GM21576 (cell line): Measurements from ENCODE around the gene GPR65.
A peak's percentile ranks its signal among the peaks of the same experiment; 100 is the strongest.

Experiments used
- ATAC-seq: cut with Tn5 transposase; IDR thresholded peaks from one replicate; pipeline ENCODE4 v1.9.1; 2021; ENCODE audit warnings: mild to moderate bottlenecking, moderate library complexity; ENCODE audit not compliant: unreplicated experiment

Gene GPR65

DNA sequence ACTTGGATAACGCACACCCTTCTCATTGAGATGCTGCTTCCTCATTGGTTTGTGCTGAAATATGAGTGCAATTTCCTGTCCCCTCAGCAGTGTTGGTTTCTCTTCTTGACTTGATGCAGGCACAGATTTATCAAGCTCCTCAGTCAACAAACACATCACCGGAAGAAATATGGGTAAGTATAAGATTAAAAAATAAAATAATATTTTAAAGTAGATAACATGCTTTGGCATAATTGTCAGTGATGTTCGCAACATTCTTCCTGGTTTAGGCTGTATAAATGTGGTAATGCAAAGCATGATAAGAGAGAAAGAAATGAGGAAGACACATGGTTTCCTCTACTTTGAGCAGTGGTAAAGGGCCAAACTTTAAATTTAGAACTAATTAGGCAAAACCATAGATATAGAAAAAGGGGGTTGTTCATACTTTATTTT, at the start of gene GPR65:
GPR65 (plus strand) TSS at position 86 of the 432 bp plus-strand sequence. CDS start 5,713 bp downstream, outside the sequence.
- ATAC-seq = peak; percentile 69

DNA sequence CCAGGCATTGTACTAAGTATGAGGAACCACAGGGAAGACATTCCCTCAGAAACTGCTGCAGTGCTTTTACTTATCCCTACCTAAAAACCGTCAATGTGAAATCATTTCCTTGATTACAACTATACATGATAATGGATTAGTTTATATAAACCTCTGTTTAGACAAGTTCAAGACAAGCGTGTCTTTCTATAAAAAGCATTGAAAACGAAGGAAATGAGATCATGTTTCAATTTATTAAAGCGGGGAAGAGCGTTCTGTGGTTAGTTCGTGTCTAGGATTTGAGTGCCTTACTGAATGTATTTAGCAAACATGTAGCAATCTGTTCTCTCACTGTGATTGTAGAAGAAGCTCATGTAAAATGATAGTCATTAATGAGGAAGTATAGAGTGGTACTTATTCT, 49.4 kb upstream of the GPR65 start:
- no peak for ATAC-seq

GRCh38 chr14:87960013-87960787, 44.7 kb upstream of the GPR65 start:
- no peak for ATAC-seq

DNA sequence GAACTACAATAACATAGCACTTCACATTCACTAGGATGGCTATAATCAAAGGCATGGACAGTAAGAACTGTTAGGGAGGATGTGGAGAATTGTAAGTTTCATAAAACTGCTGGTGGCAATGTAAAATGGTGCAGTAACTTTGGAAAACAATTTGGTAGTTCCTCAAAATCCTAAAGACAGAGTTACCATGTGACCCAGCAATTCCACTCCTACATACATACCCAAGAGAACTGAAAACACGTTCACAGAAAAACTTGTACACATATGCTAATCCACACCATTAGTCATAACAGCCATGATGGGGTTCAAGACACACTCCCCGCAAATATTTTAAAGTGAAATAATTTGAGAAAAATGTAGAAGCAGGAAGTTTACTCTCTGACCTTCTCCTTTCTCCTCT, 43.7 kb upstream of the GPR65 start:
- ATAC-seq = no peak

DNA sequence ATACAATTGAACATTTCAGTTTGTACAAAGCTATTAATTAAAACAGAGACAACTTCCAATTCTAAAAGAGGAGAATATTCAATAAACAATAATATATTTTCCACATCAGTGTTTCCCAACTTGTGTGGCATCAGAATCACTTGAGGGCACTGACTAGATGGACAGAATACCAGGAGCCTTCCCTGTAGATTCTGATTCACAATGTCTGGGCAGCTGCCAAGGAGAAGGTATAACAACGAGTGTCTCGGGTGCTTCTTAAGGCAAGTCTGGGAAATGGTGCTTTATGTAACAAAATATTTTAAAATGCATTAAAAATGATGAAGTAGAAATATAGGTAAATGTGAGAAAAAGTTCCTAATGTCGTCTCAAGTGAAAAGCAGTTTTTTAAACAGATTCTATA, 38.1 kb upstream of the GPR65 start:
- no peak for ATAC-seq

- ATAC-seq = no peak
Observed at GRCh38 chr14:87967496-87967895, 37.4 kb upstream of the GPR65 start.

DNA sequence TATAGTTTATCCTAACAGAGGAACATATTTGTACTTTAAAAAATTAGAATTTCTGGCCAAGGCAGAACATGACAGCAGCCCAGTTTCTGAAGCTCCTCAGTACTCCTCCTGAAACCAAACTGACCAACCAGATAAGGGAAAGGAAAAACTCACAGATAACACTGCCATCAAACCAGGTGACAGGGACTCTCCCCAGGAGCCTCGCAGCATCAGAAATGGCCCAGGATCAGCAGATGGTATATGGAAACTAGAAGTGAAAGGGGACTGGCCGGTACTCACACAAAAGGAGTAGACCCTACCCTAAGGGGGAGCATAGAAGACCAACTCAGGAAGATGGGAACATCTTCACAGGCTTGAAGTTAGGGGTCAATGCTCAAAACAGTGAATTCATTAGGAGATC, 33.9 kb upstream of the GPR65 start:
- peak; percentile 94 for ATAC-seq

DNA sequence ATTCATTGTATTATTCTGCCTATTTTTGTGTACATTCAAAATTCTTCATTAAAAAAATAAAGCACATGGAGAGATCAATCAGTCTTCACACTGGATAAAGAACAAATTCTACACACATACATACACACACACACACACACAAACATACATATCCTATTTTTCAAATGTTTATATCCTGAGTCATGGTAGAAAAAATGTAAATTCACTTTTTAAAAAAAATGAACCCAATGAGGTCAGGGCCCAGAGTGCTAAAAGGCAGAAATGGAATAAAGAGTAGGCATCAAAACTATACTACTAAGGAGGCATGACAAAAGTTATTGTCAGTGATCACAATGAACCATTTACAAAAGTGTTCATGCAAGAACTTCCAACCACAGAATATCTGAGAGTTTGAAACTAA, 29.3 kb upstream of the GPR65 start:
- no peak for ATAC-seq

DNA sequence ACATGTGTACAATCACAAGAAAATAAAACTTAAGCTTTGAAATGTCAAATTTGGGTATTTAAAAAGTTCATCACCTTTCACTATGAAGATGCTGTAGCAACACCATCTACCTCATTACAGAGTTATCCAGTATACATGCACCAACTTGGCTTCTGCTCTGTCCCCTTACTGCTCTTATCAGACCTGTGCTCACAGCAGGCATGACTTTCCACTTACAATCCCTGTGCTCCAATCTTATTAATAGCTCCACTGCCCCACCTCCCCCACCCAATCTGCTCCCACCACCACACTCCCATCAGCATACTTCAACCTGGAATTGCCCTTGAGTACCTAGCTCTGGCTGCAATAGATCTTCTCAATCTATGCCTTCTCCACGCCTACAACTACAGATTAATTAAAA, 25.2 kb upstream of the GPR65 start:
- no peak for ATAC-seq

DNA sequence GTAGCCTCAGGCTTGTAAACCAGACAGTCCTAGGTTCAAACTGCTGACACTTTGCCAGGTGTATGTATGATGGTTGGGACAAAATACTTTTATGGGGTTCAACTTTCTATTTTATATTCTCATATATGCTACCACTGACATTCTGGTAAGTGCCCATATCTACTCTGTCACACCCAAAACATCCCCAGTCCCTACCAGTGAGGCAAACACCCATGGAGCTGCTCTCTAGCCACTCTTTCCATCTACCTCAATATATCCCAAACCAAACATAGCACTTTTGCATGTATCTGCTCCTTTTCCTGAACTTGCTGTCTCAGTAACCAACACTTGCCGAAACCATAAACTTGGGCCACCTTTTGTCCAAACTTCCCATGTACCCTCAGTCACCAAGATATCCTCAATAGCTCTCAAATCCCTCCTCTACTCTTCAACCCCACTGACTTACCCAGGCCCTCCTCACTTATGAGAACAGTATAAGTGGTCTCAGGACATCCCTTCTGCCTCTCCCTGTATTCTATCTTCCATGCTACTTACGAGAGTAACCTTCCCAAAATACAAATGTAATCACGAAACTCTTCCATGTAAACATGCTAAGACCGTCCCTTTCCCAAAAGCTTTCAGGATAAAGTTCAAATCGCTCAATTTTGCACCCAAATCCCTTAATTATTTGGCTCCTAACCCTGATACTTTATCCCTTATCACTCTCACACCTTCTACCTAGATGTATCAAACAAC, 15.5 kb upstream of the GPR65 start:
- no peak for ATAC-seq

DNA sequence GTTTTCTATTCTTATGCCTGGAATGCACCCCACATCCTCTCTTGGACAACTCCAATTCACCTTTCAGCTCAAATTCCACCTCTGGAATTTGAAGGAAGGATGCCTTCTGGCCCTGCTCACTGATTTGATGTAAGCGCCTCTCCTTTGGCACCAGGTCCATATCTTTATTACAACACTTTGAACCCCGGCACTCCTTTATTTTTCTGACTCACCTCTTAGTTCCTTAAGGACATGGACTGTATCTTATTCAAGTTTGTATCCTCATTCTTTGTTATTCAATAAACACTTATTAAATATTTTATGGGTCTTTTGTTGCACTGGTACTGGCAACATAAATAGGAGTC, 15.0 kb upstream of the GPR65 start:
- ATAC-seq = no peak

DNA sequence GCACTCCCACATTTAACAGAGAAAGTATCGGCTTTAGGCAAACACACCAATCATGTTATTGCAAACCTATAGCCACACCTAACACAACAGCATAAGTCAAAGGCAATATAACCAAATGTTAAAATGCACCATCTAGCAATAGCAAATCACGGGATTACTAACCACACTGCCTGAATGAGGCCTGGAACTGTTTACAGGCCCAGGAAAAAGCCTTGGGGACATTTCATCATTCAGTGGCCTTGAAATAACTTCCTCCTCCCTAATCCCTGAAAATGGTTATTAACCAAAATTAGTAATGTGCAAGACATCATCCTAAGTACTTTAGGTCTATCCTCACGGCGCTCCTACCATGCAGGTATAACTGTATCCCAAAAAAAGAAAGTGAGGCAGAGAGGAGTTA, 14.3 kb upstream of the GPR65 start:
- ATAC-seq = no peak

DNA sequence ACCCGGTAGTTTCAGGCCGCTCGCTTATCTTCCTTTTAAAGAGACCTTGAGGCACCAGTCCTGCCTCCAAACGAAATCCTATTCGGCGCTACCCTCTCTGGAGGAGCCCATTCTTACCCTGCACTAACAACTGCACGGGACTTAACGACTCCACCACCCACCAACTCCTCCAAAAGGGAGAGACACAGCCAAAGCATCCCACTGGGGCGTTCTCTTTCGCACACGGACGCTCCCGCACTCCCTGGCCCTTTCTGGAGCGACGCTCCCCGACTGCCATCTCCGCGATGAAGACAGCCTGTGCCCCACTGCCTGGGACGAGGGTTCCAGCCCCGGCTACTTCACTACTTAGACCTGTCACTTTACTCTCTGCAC, 12.6 kb upstream of the GPR65 start:
- ATAC-seq = no peak

DNA sequence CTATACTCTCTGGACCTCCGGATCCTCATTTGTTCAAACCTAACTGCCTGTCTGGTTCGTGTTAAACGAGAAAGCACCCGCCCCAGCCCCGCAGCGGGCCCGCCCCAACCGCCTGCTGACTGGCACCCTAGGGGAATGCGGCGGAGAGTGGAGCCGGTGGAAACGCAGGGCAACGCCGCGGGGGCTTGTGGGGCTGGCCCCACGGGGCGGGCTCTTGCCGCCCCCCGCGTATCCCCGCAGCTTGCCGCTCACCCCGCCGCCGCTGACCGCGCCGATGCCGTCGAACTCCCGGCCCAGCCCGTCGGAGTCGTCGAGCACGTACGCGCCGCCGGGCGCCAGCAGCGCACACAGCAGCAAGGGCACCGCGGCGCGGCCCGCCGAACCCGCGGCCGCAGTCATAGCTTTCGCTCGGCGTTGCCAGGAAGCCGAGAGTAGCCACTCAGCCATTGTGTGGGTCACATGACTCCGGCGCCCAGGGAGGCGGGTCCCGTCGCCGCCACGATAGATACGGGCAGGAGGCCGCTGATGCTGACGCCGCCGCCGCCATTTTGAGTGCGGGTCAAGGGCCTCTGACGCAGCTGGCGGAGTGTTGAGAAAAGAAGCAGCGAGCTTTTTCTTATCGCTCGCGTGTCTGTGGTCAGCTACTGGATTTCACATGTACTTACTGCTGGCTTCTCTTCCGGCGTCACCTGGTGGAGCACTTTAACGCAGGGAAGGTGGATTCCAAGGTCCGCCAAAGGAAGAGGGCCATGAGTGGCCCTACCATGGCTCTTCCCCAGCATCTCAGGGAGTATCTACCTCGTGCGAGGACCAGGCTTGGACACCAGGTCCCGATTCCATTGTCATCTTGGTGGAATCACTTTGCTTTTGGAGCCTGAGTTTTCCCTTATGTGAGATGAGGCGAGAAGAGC, 12.0 kb upstream of the GPR65 start, which contains the start of gene GALC:
GALC (minus strand) TSS at position 465 of the 911 bp plus-strand sequence; CDS start at position 447, 18 bp downstream.
- ATAC-seq = peak; percentile 89

- peak; percentile 31 for ATAC-seq
Observed at GRCh38 chr14:87994974-87995373, 10.0 kb upstream of the GPR65 start.

DNA sequence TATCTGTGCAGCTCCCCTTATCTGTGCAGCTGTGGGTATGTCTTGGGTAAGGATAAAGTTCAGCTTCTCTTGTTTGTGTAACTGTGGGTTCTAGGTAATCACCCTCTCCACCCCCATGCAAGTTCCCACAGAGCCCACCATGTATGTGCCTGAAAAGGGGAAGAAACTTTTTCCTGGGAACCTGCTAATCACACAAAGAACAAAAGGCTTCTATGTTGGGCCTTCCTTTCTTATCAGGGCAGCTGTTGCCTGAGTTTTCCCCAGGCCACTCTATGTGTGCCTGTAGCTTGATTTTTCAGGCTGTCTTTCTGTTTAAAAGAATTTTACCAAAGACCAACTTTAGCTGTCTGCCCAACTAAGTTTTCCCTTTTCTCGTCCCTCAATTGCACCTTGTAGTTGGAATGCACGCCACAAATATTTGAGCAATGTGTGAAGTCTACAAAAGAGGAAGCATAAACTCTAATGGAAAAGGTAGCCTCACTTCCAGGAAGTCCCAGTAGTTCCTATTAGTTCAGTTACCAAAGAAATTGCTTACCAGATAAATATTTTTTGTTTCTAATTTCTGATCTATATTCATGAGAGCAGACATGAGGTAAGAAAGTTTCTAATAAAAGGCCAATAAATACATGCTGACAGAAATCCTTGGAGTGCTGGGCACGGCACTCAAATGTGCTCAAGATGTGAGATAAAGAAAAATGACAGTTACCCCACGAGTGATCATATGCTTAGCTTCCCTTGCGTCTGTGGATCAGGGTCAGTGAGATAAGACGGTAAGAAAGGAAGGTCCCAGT, 9.2 kb upstream of the GPR65 start:
- ATAC-seq = no peak

- no peak for ATAC-seq
Observed at GRCh38 chr14:87996291-87996592, 8.7 kb upstream of the GPR65 start.

- ATAC-seq = no peak
Observed at GRCh38 chr14:87998482-87998881, 6.5 kb upstream of the GPR65 start.

DNA sequence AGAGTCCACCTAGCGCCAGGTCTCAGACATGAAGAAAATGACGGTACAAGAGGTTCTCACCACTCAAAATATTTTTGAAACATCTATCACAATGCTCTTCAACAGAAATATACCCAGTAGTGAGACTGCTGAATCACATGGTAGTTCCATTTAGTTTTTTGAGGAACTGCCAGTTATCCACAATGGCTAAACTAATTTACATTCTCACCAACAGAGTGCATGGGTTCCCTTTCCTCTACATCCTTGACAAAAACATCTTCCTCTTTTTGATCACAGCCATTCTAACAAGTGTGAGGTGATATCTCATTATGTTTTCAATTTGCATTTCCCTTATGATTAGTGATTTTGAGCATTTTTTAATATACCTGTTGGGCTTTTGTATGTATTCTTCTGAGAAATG, 5.7 kb upstream of the GPR65 start:
- no peak for ATAC-seq

DNA sequence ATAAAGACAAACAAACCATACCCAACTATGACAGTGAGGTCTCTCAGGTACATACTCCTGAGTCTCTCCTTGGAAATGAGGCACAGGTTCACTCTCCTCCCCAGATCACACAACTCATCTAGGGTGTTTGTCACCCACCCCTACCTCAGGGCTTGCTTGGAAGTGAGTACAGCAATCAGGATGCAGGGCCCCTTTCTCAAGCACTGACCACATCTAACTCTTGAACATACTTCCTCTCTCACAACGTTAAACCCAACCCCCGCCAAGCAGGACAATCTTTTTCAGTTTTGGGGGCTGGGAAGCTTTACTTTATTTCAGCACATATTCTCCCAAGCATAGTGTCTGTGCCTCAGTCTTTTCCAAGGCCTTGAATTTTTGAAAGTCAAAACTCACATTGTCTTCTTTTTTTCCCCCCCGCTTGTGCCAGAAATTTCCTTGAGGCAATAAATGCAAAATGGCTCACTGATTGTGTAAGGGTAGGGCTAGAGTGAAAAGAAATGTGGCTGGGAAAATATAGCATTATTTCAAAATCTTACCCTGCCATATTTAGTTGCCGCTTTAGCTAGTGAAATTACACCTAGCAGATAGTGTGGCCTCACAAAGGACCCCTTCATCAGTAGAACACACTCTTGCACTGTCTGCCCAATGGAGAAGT, 2.4 kb upstream of the GPR65 start:
- no peak for ATAC-seq
